ENCODE data around the gene SLCO2A1.
A peak's percentile ranks its signal among the peaks of the same experiment; 100 is the strongest.

The SLCO2A1 gene

DNA sequence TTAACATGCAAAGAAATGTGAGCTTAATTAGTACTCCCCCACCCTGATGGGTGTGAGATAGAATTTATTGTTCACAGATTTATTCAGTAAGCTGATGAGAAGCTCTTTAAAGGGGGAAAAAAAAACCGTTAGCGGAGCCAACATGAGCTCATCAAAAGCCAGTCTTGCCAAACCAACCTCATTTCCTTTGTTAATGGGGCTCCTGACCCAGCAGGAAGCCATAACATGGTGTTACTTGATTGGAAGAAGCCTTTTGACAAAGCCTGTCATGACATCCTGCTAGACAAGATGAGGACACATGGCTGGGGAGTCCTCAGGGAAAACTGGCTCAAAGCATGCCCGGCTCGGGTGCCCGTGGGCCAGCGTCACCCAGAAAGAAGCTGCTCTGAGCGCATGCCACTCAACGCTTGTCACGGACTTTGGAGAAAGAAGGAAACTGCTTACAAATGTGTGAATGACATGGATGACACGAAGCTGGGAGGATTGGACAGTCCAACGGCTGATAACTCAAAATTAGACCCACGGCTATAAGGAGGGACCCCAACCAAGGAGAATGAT, 64.6 kb downstream of the SLCO2A1 start:
- DNase-seq (ENCODE audit: low read depth), result no peak
- H3K4me3 ChIP-seq (ENCODE audit: low read depth, low read length), result no peak overlapping the region

DNA sequence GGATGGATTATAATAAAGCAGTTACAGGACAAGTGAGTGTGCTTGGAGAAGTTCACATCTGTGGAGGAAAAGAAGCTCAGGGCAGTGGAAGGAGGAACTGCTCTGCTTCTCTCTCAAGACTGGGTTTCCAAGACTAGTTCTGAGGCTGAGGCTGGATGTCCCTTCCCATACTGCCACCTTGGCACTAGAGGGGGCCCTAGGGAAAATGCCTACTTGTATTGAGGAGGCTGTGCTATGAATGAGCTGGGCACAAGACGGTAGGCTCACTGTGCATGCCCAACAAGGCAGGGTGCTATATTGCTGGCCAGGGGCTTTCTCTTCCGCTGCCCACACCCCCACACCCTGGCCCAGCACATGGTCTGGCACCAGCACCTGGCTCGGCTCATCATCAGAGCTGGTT, 65.2 kb downstream of the SLCO2A1 start:
- DNase-seq (ENCODE audit: low read depth), result no peak

DNA sequence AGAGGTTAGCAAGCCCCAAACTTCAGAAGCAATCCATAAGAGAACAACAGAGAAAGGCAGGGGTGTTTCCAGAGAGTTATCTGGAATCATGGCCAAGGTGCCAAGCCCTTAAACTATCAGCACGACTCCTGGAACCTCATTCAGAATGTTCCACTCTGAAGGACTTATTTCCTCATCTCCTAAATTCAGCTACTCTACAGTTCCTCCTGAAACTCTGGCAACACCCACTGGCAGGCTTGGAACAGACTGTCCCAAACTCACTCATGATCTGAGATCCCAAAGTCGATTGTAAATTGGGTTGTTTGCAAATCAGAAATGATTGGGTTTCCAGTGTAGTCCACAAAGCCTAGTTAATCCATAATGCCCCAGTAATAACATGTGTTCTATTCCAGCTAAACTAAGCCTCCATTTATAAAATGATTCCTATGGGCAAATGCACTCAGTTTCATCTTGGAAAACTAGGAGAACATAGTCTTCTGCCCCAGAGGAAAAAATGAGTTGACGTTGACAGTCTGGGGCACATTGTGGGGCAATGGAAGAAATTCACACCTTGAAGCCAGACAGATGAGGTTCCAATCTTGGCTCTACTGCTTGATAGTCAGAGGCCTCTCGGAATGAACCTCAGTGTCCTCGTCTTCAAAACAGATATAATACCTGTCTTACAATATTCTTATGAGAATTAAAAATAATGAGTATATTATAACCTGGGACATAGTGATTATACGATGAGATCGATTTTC, 65.9 kb downstream of the SLCO2A1 start:
- no peak overlapping the region for H3K4me3 ChIP-seq (ENCODE audit: low read depth, low read length)
- no peak for DNase-seq (ENCODE audit: low read depth)

More for the DNA sequence above, 65.2 kb downstream of the SLCO2A1 start:
- H3K4me3 ChIP-seq (ENCODE audit: low read depth, low read length), result no peak overlapping the region

DNA sequence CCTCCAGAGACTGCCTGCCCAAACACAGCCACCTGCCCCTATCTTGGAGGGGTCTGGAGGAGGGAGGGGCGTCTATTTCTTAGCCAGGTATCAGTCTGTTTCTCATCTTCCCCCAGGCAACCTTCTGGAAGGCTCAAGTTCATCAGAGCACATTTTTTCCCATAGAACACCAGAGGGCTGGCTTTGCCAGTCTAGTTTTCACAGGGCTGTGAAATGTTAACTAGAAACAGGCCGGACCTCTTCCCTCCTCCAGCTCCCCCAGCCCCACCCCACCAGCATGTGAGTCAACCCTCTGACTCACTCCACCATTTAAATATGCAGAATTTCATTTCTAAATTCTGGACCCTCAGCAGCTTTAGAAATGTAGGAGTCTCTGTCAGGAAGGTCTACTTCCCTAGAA, 66.9 kb downstream of the SLCO2A1 start:
- DNase-seq (ENCODE audit: low read depth), result no peak
- no peak overlapping the region for H3K4me3 ChIP-seq (ENCODE audit: low read depth, low read length)

DNA sequence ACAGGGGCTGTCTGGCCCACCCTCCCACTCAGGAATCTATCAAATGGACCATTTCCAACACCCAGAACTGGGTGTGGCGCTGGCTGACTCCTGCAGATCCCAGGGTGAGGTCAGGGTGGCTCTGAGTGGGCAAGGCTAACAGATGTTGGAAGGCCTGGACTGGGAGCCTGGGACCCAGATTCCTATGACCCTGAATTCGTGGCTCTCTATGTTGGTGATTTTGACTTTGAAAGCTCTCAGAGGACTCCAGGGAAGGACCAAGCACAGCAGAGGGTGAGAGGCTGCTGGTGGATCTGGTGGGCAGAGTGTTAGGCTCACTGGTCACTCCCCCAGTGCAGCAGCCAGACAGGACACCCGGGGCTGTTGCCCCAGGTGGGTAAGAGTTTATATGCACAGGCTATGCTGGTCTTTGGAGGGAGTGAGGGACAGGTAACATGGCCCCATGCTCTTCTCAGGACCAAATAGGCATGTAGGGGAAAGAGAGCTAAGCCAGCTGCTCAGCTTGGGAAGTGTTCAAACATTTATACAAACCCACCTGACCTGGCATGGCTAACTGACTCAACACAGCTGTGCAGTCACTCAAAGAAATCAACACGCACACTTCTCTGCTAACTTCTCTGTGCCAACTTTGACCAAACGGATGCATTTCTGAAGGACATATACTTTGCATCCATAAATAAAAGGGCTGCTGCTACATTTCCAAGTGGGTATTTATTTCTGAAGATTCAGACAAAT, 71.5 kb downstream of the SLCO2A1 start:
- DNase-seq (ENCODE audit: low read depth), result no peak
- H3K4me3 ChIP-seq (ENCODE audit: low read depth, low read length), result no peak overlapping the region

DNA sequence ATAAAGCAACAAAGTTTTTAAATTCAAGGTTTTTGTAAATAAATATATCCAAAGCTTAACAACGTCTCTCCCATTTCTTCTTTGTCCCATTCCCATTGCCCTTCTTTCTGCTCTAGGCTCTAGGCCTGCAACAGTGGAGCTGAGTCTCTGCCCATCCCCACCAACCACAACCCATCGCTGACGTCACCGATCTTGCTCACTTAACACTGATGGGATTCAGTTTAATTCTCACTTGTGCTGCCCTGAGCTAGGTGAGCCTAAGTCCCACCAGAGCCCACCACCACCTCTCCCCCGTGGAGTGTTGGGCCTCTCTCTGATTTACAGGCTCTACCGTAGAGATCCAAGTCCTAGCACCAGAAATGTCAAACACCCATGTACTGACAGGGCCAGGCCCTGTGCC, 72.7 kb downstream of the SLCO2A1 start:
- no peak for DNase-seq (ENCODE audit: low read depth)
- H3K4me3 ChIP-seq (ENCODE audit: low read depth, low read length), result no peak overlapping the region

DNA sequence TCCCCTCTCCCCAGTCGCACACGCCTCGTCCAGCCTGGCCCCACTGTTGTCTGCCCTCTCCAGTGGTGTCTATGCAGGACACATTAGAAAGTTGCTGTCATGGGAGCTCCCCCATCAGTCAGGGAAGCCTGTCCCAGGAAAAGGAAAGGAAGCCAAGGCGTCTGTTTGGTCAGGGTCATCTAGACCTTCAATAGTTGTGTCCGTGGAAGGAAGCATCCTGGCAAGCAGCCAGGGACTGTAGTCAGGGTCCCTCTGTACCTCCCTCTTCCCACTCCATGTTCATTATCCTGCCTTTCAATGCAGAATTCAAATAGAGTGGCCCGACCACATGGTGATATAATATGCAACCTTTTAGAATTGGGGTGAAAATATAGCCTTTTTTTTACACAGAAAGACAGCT, 73.4 kb downstream of the SLCO2A1 start:
- no peak overlapping the region for H3K4me3 ChIP-seq (ENCODE audit: low read depth, low read length)
- no peak for DNase-seq (ENCODE audit: low read depth)

DNA sequence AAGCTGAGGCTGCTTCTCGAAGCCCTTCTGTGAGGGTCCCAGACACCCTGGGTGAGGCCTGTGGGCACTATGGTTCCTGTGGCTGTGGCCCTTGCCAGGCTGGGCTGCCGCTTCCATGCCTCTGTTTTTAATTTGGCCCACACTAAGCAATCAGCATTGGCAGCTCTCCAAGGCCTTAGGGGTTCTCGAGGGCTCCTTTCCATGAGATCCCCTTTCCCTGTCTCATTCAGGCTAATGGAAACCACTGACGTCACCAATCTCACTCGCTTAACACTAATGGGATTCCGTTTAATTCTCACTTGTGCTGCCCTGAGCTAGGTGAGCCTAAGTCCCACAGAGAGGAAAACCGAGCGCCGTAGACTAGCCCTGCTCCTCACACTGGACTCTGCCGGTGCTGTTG, 73.8 kb downstream of the SLCO2A1 start:
- DNase-seq (ENCODE audit: low read depth), result no peak
- no peak overlapping the region for H3K4me3 ChIP-seq (ENCODE audit: low read depth, low read length)

DNA sequence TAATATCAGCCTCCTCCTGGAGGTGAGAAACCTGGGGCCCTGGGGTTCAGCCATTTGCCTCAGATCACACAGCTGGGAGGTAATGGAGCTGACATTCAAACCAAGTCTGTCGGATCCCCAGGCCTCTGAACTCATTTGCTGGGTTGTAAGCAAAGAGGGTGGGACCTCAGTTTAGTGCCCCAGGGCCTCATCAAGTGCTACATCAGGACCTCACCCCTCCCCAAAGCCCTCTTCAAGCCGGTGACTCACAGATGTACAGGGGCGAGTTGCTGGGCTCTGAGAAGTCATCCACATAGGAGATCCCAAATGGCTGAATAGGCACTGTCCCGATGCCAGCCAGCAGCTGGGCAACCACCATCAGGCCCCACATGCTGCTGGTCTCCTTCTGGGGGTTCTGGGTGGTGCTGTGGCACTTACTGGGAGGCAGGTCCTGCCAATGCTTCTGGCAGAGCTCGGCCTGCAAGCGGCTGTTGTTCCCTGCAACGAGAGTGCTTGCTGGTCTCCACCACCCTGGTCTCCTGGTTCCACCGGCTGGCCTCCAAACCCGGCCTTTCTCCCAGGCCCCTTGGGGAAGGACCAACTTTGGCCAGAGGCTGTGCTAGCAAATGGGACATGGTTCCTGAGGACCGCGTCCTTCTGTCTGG, 74.9 kb downstream of the SLCO2A1 start:
- no peak for DNase-seq (ENCODE audit: low read depth)

DNA sequence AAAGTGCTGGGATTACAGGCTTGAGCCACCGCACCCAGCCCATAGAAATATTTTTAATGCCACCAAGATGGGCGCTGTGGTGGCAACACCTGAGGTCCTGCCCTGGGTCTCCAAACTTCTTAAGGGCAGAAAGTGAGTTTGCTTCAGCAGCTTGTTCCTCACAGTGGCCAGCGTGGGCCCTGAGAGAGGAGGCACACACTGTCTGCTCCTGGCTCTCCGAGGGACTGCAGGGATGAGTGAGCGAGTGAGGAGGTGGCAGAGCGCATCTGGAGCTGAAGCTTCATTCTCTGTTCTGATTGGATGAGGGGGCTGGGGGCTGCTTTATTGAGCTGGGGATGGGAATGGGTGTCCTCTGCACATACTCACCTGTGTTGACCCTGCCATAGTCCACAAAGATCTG, 76.4 kb downstream of the SLCO2A1 start:
- DNase-seq (ENCODE audit: low read depth), result no peak
- no peak overlapping the region for H3K4me3 ChIP-seq (ENCODE audit: low read depth, low read length)

More for the DNA sequence above, 74.9 kb downstream of the SLCO2A1 start:
- no peak overlapping the region for H3K4me3 ChIP-seq (ENCODE audit: low read depth, low read length)

DNA sequence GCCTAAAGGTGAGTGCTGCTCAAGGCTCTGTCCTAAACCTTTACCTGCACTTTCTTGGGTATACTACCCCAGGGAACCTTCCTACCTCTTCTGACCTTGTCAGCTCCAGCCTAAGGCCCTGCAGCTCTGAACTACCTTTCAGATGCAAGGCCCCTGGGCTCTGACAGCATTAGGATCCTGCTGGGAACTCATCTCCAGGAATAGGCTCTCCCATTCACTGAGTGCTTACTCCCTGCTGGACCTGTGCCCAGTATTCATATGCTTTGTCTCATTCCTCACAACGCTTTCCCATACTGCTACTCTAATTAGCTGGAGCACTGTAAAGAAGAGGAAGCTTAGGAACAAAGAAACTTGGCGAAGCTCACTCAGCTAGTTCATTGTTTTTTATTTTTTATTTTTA, 80.3 kb downstream of the SLCO2A1 start:
- H3K4me3 ChIP-seq (ENCODE audit: low read depth, low read length), result no peak overlapping the region
- no peak for DNase-seq (ENCODE audit: low read depth)

DNA sequence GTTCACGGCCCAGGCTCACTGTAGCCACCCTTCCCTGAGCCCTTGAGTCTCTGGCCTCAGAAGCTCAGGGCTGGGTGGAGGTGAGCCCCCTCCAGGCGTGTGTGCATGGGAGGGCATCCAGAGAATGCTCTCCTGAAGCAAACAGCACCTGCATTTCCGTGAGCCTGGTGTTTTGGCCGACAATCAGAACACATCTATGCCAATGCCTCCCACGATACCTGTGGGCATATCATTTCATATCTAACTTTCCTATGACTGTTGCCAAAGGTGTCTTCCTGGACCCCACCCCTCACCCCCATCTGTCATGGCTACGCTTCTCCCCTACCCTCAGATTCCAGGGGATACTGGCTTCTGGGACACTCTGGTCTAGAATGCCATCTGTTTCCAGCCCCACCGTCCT, 80.7 kb downstream of the SLCO2A1 start:
- no peak overlapping the region for H3K4me3 ChIP-seq (ENCODE audit: low read depth, low read length)
- no peak for DNase-seq (ENCODE audit: low read depth)

DNA sequence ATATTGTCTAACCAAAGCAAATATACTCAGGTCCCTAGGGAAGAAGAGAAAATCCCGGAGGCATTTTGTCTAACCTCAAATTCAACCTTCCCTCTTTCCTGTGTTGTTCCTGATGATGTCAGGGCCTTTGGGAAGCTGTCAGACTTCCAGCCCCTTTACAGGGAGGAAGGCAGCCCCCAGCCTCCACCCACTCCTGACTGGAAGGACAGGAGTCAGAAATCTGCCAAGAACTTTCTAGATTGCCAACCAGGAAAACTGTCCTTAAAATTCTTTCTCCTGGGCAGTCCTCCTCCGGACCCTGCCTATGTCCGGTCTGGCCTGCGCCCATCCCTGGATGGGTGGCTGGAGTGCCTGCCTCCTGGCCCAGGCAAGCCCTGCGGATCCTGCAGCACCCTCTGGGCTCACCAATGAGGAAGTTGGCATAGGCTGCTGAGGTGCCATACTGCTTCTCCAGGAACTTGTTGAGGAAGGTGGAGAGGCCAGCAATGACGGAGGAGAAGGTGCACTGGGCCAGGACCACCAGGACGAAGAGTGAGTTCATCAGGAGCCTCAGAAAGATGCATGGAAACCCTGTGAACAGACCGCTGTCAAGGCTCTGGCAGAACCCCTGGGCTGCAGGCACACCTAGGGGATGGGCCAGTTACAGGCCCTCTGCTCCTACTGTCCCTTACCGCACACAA, 81.5 kb downstream of the SLCO2A1 start:
- H3K4me3 ChIP-seq (ENCODE audit: low read depth, low read length), result no peak overlapping the region
- DNase-seq (ENCODE audit: low read depth), result no peak

DNA sequence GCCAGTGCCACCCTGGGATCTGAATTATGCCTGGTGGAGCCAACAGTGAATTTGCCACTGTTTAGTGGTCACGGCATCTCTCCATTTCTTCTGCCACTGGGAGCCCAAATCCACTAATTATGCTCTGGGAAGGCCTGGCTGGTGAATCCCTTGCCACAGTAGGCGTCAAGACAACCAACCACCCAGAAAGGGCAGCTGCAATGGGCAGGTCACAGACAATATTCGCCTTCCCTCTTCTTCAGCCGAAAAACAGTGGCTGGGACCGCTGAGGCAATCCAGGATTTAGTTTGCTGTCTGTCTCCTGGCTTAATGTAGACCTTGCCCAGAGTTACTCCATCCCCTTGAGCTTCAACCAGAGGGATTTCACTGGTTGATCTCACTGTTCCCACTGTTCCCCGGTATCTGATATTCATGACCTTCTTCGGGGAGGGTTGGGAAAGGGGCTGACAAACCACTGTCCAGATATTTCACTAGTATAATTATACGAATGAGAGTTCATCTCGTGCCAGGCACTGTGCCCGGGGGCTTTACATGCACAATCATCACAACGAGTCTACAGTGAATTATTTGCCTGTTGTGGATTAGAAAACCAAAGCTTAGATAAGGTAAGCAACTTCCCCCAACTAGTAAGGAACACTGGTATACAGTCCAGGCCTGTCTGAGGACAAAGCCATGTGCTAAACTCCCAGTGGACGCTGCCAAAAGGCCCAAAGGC, 84.2 kb downstream of the SLCO2A1 start:
- H3K4me3 ChIP-seq (ENCODE audit: low read depth, low read length), result no peak overlapping the region
- DNase-seq (ENCODE audit: low read depth), result no peak

DNA sequence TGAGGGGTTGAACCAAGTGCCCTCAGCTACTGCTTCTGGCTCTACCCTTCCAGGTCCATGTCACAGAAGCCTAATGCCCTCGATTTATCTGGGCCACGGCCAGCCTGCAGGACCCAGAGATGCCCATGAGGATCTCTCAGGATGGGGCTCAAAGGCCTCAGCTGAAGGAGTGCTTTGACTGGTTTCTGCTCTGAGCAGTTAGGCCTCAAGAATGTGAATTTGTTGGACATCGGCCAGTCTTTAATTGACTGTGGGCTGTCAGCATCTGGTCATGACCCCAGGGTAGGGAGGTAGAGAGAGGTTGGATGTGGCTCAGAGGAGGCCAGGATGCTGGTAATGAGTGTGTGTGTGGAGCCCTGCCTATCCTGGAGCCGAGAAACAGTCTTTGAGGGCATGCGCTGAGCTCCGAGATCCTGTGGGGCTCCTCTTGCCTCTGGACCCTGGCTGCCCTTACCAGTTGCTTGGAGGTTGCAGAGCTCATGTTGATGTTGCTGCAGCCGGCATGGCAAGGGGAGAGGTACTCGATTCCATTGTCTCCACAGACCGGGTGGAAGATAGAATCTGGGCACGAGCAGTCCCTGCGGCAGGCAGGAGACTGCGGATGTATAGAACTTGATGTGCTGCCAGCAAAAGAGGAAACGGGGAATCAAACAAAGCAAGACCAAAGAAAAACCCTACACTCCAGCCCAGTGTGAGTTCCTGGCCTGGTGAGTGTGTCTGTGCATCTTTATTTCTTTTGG, 84.9 kb downstream of the SLCO2A1 start:
- peak; percentile 95 for DNase-seq (ENCODE audit: low read depth)
- no peak overlapping the region for H3K4me3 ChIP-seq (ENCODE audit: low read depth, low read length)

DNA sequence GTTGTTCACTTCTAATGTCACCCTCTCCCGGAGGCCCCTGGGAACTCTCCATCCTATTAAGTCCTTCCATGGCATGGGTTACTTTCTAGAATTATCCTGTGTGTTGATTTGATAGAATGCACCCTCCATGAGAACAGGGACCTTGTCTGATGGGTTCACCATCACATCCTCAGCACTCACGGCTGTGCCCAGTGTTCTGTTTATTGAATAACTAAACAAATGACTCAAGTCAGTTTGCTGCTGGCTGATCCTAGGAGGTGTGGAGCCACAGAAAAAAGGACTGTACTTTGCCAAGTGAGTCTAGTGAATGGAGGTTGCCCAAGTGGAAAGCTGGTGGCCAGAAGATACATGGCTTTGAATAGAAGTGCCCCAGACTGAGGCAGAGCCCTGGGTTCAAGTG, 85.5 kb downstream of the SLCO2A1 start:
- H3K4me3 ChIP-seq (ENCODE audit: low read depth, low read length), result no peak overlapping the region
- no peak for DNase-seq (ENCODE audit: low read depth)

DNA sequence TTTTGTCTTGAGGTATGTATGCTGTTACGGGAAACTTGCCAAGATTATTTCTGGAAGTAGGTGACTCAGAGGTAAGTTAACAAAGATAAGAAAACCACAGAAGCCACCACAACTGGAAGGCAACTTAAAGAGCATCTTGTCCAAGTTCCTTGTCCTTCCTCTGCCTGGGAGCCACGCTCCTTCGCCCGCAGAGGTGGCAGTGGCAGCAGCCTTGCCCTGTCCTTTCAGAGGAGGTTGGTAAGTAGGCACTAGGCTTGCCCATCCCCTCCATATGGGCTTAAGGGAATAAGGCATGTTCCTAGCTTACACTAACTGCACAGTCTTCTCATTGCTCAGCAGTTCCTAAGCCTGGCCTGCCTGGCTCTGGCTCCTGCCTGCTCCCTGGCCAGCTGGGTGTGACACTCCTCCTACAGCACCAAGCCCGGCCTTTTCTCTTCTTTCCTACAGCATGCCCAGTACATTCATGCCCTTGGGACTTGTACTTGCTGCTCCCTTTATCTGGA, 86.0 kb downstream of the SLCO2A1 start:
- H3K4me3 ChIP-seq (ENCODE audit: low read depth, low read length), result no peak overlapping the region
- DNase-seq (ENCODE audit: low read depth), result peak; percentile 83

DNA sequence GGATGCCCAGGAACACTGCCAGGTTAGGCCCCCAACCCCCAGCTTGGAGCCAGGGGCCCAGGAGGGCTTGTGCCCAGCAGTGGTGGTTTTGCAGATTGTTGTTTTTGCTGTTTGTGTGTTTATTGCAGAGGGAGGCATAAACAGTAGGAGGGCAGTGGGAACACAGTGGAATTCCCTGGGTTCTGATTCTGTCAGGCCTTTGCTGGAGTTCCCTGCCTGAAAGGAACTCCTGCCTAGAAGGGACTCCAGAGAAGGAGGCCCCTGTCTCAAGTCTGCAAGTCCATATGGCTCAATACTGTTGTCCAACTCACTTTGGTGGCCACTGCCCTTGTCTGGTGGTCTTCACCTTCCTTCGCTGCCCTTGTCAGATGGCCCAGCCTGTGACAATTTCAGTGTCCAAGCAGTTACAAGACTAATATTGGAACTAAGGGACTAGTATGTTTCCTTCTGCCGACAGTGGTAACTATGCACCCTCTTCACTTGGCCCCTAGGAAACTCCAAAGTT, 86.6 kb downstream of the SLCO2A1 start:
- no peak overlapping the region for H3K4me3 ChIP-seq (ENCODE audit: low read depth, low read length)

More for the DNA sequence above, 86.6 kb downstream of the SLCO2A1 start:
- DNase-seq (ENCODE audit: low read depth), result no peak

All from skeletal muscle cell (primary cell).